ENCODE results near the gene PDHA1.
A peak's percentile ranks its signal among the peaks of the same experiment; 100 is the strongest.

The PDHA1 gene

DNA sequence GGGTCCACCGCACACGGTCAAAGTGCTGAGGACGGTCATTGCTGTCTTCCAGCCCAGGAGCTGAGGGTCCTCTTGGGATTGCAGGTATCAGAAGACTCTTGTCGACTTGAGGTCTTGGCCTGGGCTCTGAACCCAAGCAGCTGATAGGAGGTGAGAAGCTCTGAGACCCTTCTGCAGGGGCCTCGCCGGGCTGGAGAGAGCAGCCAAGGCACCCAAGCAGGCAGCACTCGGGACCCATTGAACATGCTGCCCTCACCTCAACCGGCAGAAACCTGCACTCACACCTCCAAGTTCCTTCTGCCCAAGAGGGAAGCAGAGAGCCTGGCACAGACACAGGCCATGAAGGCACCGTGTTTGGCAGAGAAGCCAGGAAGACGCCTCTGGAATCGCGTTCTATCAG is 34.1 kb downstream of the PDHA1 start:
- no peak for DNase-seq

DNA sequence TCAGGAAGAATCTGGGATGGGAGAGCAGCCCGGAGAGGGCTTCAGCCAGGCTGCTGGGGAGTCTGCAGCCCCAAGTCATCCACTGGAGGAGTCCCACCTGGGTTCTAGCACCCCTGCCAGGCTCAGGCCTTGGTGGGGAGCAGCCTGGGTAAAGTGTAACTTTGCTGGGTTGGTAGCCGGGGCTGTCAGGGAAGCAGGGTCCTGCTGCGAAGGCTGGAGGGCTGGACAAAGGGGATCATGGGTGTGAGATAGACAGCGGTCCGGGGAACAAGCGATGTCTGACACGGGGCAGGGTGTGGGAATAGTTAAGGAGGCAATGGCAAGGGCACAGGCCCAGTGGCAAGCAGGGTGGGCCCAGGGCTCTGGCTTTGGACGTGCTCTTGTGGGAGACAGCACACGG is 37.6 kb downstream of the PDHA1 start:
- no peak for DNase-seq

DNA sequence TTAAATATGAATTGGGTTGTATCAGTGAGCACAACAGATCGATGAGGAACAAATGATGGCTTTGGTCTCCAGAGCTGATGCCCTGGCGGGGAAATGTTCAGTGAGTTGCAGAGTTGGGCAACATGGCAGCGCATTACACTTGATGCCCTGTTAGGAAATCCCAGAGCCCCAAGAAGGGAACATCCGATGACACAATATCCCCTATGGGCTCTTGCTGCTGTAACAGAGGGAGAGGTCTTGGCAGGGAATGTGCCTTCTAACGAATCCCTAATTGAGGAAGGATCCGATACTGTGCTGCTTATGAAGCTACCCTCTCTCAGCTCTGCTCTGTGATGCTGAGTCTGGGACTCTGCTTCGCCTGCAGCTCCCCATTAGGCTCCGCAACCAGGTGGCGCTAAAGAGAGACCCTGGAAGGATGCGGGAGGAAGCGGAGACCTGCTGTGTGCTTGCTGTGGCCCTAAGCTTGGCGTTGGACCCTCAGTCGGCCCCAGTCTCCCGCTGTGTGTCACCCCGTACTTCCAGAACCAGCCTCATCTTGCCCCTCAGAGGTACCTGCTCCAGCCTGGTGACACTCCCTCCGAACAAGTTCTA is 38.9 kb downstream of the PDHA1 start:
- DNase-seq = peak; percentile 36

DNA sequence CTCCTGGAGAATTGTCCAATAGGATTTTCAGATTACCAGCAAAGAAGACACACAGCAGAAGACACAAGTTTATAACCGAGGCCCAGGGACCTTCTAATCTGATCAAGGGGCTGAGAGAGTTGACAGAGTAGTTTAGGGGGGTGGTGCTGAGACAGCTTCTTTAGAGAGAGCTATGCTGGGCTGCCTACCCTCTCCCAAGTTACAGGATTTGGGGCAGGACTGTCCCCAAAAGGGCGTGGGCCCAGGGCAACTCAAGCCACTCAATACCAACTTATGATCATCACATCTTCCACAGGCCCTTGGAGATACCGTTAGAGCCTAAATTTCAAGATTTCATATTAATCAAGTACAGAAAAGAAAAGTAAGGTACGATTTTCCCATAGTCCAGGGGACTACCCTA is 43.0 kb downstream of the PDHA1 start:
- no peak for DNase-seq

DNA sequence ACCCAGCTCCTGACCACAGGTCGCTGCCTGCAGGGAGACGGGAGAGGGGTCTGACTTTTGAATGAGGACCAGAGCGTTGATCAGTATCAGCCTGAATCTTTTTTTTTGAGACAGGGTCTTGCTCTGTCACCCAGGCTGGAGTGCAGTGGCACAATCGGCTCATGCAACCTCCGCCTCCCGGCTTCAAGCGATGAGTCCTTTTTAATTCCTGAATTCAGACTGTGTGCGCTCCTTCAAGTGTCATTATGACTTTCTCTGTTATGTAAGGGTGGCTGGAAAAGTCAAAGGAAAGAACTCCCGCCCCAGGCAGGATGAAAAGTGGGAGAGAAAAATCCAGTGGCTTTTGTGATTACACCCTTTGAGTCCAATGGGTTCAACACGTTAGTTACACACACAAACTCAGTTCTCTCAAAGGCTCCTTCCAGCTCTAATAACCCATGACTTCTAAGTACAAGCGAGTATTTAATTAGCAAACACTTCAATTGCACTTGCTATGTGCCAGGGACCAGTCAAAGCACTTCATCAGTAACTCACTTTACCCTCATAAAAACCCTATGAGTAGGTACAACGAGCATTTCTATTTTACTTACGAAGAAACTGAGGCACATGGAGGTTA is 44.4 kb downstream of the PDHA1 start:
- DNase-seq = no peak

DNA sequence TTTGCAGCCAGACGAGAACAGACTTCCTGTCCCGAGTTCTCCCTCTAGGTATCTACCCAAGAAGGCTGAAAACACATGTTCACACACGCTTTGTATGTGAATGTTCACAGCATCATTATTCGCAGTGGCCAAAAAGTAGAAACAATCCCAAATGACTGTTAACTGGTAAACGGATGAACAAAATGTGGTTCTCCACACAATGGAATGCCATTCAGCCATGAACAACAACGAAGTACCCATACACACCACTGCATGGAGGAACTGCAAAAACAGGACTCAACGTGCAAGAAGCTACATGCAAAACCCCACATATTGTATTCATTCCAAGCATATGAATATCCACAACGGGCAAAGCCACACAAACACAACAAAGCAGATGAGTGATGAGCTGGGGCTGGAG is 45.0 kb downstream of the PDHA1 start:
- no peak for DNase-seq

DNA sequence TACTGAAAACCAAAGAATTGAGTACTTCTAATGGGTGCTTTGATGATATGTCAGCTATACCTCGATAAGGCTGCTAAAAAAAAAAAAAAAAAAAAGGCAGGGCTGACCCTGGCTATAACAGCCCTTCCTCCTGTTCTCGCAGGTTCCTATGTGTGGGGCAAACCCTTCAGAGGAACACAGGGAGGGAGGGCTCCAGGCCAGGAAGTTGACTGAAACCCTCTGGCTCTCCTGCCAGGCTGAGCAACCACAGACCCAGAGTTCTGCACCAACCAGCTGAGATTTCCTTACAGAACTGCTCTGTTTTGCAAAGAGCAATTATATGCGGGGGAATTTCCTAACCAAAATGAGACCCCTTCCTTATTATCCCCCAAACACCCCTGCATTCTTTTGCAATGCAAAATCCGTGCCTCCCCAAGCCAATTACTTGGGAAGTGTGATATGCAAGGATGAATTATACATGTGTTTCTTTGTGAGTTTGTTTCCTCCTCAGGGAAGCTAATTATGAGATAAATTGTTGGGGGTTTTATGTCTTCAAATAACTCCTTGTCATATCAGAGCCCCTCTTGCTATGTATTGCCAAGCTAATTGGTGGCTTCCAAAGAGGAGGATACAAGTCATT is 45.6 kb downstream of the PDHA1 start:
- DNase-seq = no peak

DNA sequence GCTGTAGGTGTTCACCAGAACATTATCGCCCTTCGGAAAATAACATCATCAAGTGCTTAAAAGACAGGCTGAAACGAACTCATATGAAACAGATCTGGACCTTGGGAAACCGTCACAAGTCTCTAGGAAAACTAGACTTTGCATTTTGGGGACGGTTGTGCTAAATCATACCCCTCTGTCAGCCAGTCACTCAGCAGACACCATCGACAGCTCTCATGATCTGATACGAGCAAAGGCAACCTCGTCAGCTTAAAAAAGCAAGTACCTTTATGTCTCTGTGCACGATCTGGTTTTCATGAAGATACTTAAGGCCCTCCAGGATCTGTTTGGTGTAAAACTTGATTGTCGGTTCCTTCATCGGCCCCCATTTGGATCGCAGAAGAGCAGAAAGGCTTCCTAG is 48.4 kb downstream of the PDHA1 start:
- DNase-seq = no peak

DNA sequence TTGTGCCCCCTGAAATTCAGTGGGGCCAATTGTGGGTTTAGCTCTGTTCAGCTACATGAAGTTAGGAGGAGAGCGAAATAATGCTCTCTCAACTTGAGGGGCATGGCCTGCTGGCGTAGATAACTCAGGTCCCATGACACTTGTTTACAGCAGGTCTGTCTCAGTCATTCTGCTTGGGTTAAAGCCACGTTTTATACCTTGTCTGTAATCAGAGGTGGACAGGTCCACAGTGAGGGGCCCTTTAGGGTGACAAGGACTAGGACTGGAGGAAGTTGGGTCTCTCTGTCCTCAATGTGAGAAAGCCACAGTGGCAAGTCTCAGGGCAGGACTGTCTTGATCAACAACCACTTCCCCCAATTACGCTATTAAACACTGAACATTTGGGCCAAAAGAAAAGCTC is 49.0 kb downstream of the PDHA1 start:
- DNase-seq = no peak

DNA sequence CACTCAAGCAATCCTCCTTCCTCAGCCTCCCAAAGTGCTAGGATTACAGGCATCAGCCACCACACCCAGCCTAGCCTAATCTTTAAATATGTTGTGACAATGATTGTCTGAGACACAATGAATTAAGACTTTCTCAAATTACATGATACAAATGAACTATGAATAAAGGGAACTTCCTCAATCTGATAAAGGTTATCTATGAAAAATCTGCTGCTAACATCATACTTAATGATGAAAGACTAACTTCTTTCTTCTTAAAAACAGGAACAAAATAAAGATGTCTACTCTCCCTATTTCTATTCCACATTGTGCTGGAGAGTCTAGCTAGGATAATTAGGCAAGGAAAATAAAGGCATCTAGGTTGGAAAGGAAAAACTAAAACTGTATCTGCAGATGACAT is 60.0 kb downstream of the PDHA1 start:
- DNase-seq = no peak

DNA sequence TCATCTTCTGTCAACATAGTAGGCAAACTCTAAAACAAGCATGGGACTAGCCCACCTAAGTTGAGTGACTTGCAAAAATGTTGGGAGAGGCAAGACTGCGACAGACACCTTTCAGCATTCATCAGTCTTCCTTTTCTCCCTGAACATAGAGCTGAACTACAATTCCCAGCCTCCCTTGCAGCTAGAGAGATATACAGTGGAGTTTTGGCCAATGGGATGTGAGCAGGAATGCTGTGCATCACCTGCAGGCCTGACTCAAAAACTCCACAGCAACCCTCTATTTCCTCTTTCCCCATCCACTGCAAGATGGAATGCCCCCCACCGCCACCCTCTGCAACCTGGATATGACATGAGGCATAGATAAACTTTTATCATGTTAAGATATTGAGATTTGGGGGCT is 66.5 kb downstream of the PDHA1 start:
- no peak for DNase-seq

Data from activated gamma-delta T cell treated with Interleukin-2 at 50 U/mL for 16 hours (primary cell).